HTR-8/SVneo (cell line): Measurements from ENCODE around the gene GPT2.
A peak's percentile ranks its signal among the peaks of the same experiment; 100 is the strongest.

Experiments
- DNase-seq: peaks from one replicate; pipeline ENCODE4 v3.0.0; 2011; ENCODE audit warnings: low spot score, mixed read lengths; ENCODE audit not compliant: insufficient read length
- FAIRE-seq: peaks from 2 replicates; lab custom pipeline; 2011; peaks lifted over from hg19 to GRCh38; lab: Jason Lieb, UNC

GPT2 gene

GRCh38 chr16:46950009-46950408 lies 65.8 kb downstream of the GPT2 start:
- DNase-seq: no peak
- FAIRE-seq: no peak

DNA sequence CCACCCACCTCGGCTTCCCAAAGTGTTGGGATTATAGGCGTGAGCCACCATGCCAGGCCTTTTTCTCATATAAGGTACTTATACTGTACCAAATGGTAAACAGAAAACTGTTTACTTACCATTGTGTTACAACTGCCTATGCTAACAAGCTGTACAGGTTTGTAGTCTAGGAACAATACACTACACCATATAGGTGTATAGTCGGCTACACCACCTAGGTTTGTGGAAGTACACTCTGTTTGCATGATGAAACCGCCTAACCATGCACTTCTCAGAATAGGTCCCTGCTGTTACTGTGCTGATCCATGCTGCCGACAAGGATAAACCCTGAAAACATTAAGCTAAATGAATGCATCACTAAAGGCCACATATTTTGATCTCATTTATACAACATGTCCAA lies 70.4 kb downstream of the GPT2 start:
- FAIRE-seq (no peak), DNase-seq (no peak)

GRCh38 chr16:46961373-46962353 lies 77.5 kb downstream of the GPT2 start:
- FAIRE-seq (no peak), DNase-seq (no peak)

GRCh38 chr16:46962629-46963028 lies 78.5 kb downstream of the GPT2 start:
- DNase-seq: no peak
- FAIRE-seq: no peak

DNA sequence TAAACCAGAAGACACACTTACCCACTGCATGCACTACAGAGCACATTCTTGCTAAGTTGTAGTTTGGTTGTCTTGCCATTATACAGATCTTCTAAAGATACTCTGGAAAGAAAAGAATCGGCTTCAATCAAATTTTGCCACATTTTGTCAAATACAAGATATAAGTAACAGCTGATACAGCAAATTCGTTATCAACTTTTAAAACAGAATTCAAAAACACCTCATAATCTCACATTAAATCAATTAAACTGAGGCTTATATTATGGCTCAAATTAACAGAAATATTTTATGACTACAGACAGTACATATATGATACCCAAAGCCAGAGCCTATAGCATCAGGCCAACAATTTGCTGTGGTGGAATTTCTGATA lies 83.9 kb downstream of the GPT2 start:
- FAIRE-seq (no peak), DNase-seq (no peak)

DNA sequence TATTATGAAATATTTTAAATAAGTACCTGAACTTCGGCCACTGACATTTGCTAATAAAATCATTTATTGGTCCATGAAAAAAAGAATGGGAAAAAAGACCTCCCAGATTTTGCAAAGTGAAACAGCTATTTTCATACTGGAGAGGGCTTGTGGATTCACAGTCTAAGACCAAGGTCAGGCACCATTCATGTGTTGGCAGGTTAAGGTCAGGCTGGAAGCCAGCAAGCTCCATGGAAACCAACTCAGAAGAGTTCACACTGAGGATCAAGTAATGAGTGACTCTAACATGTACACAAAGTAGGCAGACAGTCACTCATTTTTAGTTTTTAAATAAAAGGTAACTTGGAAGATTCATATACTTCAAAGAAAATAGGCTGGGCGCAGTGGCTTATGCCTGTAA lies 85.9 kb downstream of the GPT2 start:
- FAIRE-seq (no peak), DNase-seq (no peak)

DNA sequence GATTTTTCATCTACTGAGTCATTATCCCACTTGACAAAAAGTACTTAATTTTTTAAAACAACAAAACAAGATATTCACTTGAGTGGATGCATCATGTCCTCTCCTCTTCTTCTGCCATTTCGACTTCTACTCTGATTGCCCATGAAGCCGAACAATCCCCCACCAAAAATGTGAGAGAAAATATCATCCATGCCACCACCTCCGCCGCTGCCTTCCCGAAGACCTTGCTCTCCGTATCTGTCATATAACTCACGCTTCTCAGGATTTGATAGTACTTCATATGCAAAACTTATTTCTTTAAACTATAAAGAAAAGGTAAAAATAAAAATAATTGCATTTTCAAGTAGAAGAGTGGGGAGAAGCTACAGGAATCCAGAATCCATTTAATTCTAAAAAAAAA lies 87.1 kb downstream of the GPT2 start:
- no peak for FAIRE-seq

DNA sequence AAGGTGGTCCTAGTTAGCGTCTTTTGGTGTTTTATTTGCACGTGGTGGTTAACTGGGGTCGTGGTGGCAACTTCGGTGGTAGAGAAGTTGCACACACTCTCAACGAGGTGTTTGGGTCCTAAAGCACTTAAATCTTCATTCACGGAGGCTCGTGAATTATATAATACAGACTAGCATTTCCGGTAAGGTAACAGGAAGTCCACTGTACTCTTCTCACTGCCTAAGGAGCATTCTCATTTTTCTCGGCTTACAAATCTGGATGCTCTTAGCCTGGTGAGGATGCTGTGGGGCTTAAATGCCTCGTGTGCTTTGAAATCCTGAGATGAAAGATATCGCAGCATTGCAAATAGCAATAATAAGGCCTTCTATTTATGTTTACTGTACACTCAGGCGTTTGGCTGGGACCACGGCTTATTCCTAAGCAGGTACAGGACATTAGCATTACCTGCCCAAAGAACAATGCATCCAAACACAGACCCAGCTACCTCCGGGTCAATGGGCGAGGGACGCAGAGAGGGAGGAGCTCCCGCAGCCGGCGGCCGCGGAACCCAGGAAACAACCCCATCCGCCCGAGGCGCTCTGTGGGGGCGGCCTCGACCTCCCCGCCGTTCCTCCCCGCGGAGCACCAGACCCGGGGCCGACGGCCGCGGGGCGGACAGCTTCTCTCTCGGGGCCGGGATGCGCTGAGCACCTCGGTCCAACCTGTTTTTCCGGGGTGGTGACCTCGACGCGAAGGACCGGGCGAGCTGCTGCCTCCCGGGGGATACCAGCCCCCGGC lies 88.5 kb downstream of the GPT2 start:
- DNase-seq (peak; percentile 43), FAIRE-seq (no peak)

More for the DNA sequence above, 87.1 kb downstream of the GPT2 start:
- DNase-seq: no peak

DNA sequence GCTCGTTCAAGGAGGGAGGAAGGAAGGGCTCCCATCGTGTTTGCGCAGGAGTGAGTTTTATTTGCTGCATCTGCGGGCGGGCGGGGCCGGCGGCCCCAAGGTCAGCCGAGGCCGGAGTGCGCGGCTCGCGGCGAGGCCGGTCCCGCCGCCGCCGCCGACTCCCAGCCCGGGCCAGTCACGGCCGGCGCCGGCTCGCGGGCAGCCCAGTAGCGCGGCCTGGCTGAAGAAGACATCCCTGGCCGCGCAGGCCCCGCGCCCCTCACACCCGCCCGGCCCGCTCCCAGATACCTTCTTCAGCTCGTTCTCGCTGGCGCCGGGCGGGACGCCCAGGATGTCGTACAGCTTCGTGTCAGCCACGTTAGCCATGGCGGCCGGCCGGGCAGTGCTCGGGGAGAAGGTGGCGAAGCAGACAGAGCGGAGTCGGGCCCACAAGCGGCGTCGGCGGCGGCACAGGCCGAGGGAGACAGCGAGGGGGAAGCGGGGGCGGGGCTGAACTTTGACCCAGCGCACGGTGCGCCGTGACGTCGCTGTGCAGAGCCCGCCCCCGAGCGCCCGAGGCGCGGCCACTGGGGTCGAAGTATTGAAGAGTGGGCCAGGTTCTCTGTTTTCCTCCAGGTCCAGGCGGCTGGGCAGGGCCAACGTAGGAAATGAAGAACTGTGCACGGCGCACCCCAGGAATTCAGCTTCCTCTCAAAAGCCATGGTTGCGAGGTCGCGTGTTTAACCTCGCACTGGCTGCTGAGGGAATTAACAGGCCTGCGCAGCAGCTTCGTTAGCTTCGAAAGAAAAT lies 89.2 kb downstream of the GPT2 start, which contains the start of gene DNAJA2:
TSS of gene DNAJA2 (minus strand) at position 468 of the 789 bp plus-strand sequence. CDS start at position 366, 102 bp downstream.
- FAIRE-seq: peak; percentile 91
- DNase-seq: peak; percentile 89

DNA sequence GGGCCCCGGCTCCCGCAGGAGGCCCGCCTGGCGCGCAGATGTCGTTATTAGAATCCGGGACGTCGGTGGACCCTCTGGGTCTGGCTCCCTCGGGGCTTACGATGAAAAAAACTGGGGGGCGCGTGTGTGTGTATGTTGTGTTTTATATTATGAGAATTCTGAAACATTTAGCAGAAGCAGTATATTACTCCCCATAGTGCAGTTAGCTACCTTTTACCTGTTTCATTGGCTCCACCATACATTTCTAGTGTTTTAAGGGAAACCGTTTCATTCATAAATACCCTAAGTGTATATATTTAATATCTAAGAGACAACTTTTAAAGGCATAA lies 89.8 kb downstream of the GPT2 start:
- DNase-seq: no peak
- FAIRE-seq: no peak

- FAIRE-seq: no peak
- DNase-seq: no peak
These were observed 90.2 kb downstream of the GPT2 start for GRCh38 chr16:46974352-46974751.

GRCh38 chr16:46975165-46975564 lies 91.0 kb downstream of the GPT2 start:
- no peak for DNase-seq
- FAIRE-seq: no peak

GRCh38 chr16:46975908-46976470 lies 91.8 kb downstream of the GPT2 start:
- FAIRE-seq: no peak
- DNase-seq: no peak

- DNase-seq (no peak), FAIRE-seq (no peak)
These were observed 92.4 kb downstream of the GPT2 start for GRCh38 chr16:46976550-46976949.
